WI38 (cell line): ENCODE measurements around the gene METTL16.
A peak's percentile ranks its signal among the peaks of the same experiment; 100 is the strongest.

Experiments
- H3K4me3 ChIP-seq: 2 replicates; pipeline ENCODE4 v1.5.1; 2011; ENCODE audit warnings: low read depth, mild to moderate bottlenecking, control low read depth, low read length
- CTCF ChIP-seq: IDR thresholded peaks from 2 replicates; pipeline ENCODE4 v1.5.1; 2012; ENCODE audit warnings: low read depth, mild to moderate bottlenecking, control low read depth, low read length

METTL16 gene

GRCh38 chr17:2398655-2399571 is 112.8 kb downstream of the METTL16 start:
- TF ChIP-seq CTCF, result no peak
- peak overlapping the region; percentile 92 for H3K4me3 ChIP-seq

GRCh38 chr17:2398182-2398581 is 113.5 kb downstream of the METTL16 start:
- no peak overlapping the region for H3K4me3 ChIP-seq
- TF ChIP-seq CTCF, result no peak

- no peak for TF ChIP-seq CTCF
- H3K4me3 ChIP-seq, result 0 out of 2 replicates have a peak overlapping the region, but pooled peaks have one; percentile 25
These were observed 114.2 kb downstream of the METTL16 start for GRCh38 chr17:2397247-2398171.

- TF ChIP-seq CTCF, result no peak
- H3K4me3 ChIP-seq, result peak overlapping the region; percentile 46
These were observed 115.0 kb downstream of the METTL16 start for GRCh38 chr17:2396568-2397246.

GRCh38 chr17:2396192-2396567 is 115.5 kb downstream of the METTL16 start:
- peak overlapping the region; percentile 46 for H3K4me3 ChIP-seq
- no peak for TF ChIP-seq CTCF

GRCh38 chr17:2395258-2396181 is 116.2 kb downstream of the METTL16 start:
- H3K4me3 ChIP-seq, result peak overlapping the region; percentile 46
- TF ChIP-seq CTCF, result no peak
